K562 (cell line): ENCODE data around the gene ETS2. TPM values are rescaled to one million over a fixed set of nuclear protein-coding genes. Genes with fewer than 3 reads are reported as not detected.

Source experiments
- CBX1 ChIP-seq: sonication (generic); IDR thresholded peaks from 2 replicates; pipeline ENCODE4 v1.6.1; 2016; ENCODE audit warnings: antibody characterized with exemption, low read depth, mild to moderate bottlenecking
- DNMT1 ChIP-seq: fragments of 450-650 bp; IDR thresholded peaks from 2 replicates; pipeline ENCODE4 v1.6.1; 2016; ENCODE audit warnings: antibody characterized with exemption, mild to moderate bottlenecking
- FOXJ2 ChIP-seq: fragments of 200-800 bp; sonication (Bioruptor generic); IDR thresholded peaks from 2 replicates; pipeline ENCODE4 v1.6.1; 2016; ENCODE audit warnings: missing genetic modification characterization, missing compliant biosample characterization
- GABPB1 ChIP-seq: sonication (generic); formaldehyde crosslinking; IDR thresholded peaks from 2 replicates; pipeline ENCODE4 v1.8.0; 2022; ENCODE audit warnings: mild to moderate bottlenecking, missing genetic modification reagents
- HIVEP1 ChIP-seq: fragments of 250-450 bp; sonication (Bioruptor Pico); IDR thresholded peaks from 2 replicates; pipeline ENCODE4 v1.4.0; 2020; ENCODE audit warnings: mild to moderate bottlenecking
- IFI16 ChIP-seq: fragments of 250-450 bp; sonication (Bioruptor Pico); IDR thresholded peaks from 2 replicates; pipeline ENCODE4 v2.1.2; 2022; ENCODE audit warnings: mild to moderate bottlenecking, inconsistent platforms
- MTA2 ChIP-seq: fragments of 450-650 bp; IDR thresholded peaks from 2 replicates; pipeline ENCODE4 v1.6.1; 2016; ENCODE audit warnings: low read depth
- NCOA1 ChIP-seq: fragments of 450-650 bp; IDR thresholded peaks from 2 replicates; pipeline ENCODE4 v1.6.1; 2016; ENCODE audit warnings: low read depth
- NFIC ChIP-seq: fragments of 450-650 bp; IDR thresholded peaks from 2 replicates; pipeline ENCODE4 v1.6.1; 2017; ENCODE audit warnings: mild to moderate bottlenecking, inconsistent platforms
- PCBP2 ChIP-seq: fragments of 200-400 bp; formaldehyde crosslinking; IDR thresholded peaks from 2 replicates; pipeline ENCODE4 v1.6.1; 2018; ENCODE audit warnings: low read length, low read depth, mild to moderate bottlenecking, moderate library complexity; ENCODE audit not compliant: poor library complexity, severe bottlenecking
- PHF21A ChIP-seq: fragments of 450-650 bp; IDR thresholded peaks from 2 replicates; pipeline ENCODE4 v1.6.1; 2017; ENCODE audit warnings: low read depth, borderline replicate concordance
- PTBP1 ChIP-seq: fragments of 200-400 bp; formaldehyde crosslinking; IDR thresholded peaks from 2 replicates; pipeline ENCODE4 v1.6.1; 2017; ENCODE audit warnings: low read depth, low read length
- SIN3B ChIP-seq: fragments of 450-650 bp; IDR thresholded peaks from 2 replicates; pipeline ENCODE4 v1.6.1; 2017; ENCODE audit warnings: low read depth, mild to moderate bottlenecking, moderate library complexity
- STAG1 ChIP-seq: sonication (generic); formaldehyde crosslinking; IDR thresholded peaks from 2 replicates; pipeline ENCODE4 v1.5.0; 2020; ENCODE audit warnings: missing genetic modification reagents, borderline replicate concordance
- SUPT5H ChIP-seq: fragments of 450-650 bp; IDR thresholded peaks from 2 replicates; pipeline ENCODE4 v1.6.1; 2016
- YBX1 ChIP-seq: fragments of 450-650 bp; IDR thresholded peaks from 2 replicates; pipeline ENCODE4 v1.7.1; 2016; ENCODE audit warnings: mild to moderate bottlenecking
- ZBTB1 ChIP-seq: sonication (generic); formaldehyde crosslinking; IDR thresholded peaks from 2 replicates; pipeline ENCODE4 v1.8.1; 2023; ENCODE audit warnings: missing genetic modification reagents, low read depth, mild to moderate bottlenecking, borderline replicate concordance
- ZNF146 ChIP-seq: IDR thresholded peaks from one replicate; pipeline ENCODE4 v1.6.1; 2018; ENCODE audit warnings: missing compliant biosample characterization; ENCODE audit not compliant: unreplicated experiment
- ZNF263 ChIP-seq: sonication (generic); formaldehyde crosslinking; IDR thresholded peaks from 2 replicates; pipeline ENCODE4 v1.8.0; 2022; ENCODE audit warnings: mild to moderate bottlenecking, missing genetic modification reagents, borderline replicate concordance
- ZNF444 ChIP-seq: fragments of 250-450 bp; sonication (Bioruptor Pico); IDR thresholded peaks from 2 replicates; pipeline ENCODE4 v1.4.0; 2020; ENCODE audit warnings: mild to moderate bottlenecking, moderate library complexity
- polyA plus RNA-seq, 8 experiments: library from polyadenylated mRNA; depleted of rRNA in 4 of 8; stranded (reverse) in 5 of 8; unstranded in 3 of 8; fragments of >200 nt; fragmentation: Nextera tagmentation in 2 of 8; fragmentation: Illumina TruSeq in 1 of 8; extraction: Ambion mirVana in 2 of 8; extraction: Trizol in 1 of 8; gene quantifications; 2 replicates each; pipeline versions ENCODE4 v1.2.1 to v1.2.3, GENCODE V29; 2011 to 2014; ENCODE audit warnings: inconsistent platforms in 1 of 8, missing spikeins in 1 of 8
- total RNA-seq, 7 experiments: library from RNA; depleted of rRNA in 6 of 7; stranded (reverse); fragments of >200 nt in 6 of 7; fragmentation: Illumina TruSeq in 2 of 7; extraction: Trizol in 2 of 7; gene quantifications; 2 replicates each; pipeline versions ENCODE4 v1.2.1 to v1.2.3, GENCODE V29; 2011 to 2021; ENCODE audit warnings: low replicate concordance in 1 of 7
- TF ChIP-seq, protein P1 (sequence below): fragments of 450-650 bp; IDR thresholded peaks from 2 replicates; pipeline ENCODE4 v1.6.1; 2017; ENCODE audit warnings: antibody characterized with exemption, mild to moderate bottlenecking

The ETS2 gene
- total and polyA plus RNA-seq, 9 of the 15 experiments (the other 6 are each of a cell fraction or from before 2014, with no cell fraction given): 1.7 to 24.4 (median 12.2) TPM

DNA sequence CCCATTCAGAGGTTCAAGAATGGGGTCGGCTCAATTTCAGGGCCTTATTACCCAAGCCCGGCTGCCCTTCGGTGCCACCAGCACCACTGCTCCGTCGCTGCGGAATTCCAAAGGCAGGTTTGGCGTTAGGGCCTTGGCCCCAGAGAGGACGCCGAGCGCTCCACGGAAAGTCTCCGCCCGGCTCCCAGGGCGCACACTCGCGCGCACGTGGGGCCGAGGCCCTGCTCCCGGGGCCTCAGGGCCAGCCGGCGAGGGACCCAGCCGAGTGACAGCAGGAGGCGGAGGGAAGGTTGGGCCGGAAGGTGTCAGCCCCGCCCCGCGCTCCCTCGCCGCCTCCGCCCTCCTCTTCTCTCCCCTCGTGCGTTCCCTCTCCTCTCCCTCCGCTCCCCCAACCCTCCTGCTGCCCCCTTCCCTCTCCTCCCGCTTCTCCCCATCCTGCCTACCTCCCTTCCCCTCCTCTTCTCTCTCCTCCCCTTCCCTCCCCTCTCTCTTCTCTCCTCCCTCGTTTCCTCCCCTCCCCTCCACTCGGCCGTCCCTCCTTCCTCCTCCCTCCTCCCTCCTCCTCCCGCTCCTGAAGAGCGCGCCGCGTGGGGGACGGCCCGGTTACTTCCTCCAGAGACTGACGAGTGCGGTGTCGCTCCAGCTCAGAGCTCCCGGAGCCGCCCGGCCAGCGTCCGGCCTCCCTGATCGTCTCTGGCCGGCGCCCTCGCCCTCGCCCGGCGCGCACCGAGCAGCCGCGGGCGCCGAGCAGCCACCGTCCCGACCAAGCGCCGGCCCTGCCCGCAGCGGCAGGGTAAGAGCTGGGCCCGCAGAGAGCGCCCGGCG lies at the start of gene ETS2 (continued):
- TF ChIP-seq ZBTB1: peak; percentile 21; the same call in 1 of the 2 replicates
- TF ChIP-seq STAG1: no peak
- no peak for TF ChIP-seq YBX1
- TF ChIP-seq, protein P1, sequence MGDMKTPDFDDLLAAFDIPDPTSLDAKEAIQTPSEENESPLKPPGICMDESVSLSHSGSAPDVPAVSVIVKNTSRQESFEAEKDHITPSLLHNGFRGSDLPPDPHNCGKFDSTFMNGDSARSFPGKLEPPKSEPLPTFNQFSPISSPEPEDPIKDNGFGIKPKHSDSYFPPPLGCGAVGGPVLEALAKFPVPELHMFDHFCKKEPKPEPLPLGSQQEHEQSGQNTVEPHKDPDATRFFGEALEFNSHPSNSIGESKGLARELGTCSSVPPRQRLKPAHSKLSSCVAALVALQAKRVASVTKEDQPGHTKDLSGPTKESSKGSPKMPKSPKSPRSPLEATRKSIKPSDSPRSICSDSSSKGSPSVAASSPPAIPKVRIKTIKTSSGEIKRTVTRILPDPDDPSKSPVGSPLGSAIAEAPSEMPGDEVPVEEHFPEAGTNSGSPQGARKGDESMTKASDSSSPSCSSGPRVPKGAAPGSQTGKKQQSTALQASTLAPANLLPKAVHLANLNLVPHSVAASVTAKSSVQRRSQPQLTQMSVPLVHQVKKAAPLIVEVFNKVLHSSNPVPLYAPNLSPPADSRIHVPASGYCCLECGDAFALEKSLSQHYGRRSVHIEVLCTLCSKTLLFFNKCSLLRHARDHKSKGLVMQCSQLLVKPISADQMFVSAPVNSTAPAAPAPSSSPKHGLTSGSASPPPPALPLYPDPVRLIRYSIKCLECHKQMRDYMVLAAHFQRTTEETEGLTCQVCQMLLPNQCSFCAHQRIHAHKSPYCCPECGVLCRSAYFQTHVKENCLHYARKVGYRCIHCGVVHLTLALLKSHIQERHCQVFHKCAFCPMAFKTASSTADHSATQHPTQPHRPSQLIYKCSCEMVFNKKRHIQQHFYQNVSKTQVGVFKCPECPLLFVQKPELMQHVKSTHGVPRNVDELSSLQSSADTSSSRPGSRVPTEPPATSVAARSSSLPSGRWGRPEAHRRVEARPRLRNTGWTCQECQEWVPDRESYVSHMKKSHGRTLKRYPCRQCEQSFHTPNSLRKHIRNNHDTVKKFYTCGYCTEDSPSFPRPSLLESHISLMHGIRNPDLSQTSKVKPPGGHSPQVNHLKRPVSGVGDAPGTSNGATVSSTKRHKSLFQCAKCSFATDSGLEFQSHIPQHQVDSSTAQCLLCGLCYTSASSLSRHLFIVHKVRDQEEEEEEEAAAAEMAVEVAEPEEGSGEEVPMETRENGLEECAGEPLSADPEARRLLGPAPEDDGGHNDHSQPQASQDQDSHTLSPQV: peak; percentile 87
- TF ChIP-seq ZNF444: no peak
- TF ChIP-seq IFI16 (CRISPR knock-in tag): no peak
- TF ChIP-seq ZNF263 (CRISPR knock-in tag): peak; percentile 98
- TF ChIP-seq ZNF146 (CRISPR knock-in tag): no peak
- 0 out of 2 replicates have a peak, but pooled peaks have one; percentile 11 for TF ChIP-seq PTBP1
- TF ChIP-seq NFIC: peak; percentile 39; the same call in 1 of the 2 replicates
- TF ChIP-seq MTA2: peak; percentile 68
- TF ChIP-seq PCBP2: no peak
- peak; percentile 64 for TF ChIP-seq SIN3B
- no peak for TF ChIP-seq FOXJ2 (tag)
- TF ChIP-seq DNMT1: no peak
- TF ChIP-seq HIVEP1 (CRISPR knock-in tag): 0 out of 2 replicates have a peak, but pooled peaks have one; percentile 34
- TF ChIP-seq CBX1: peak; percentile 86
- peak; percentile 83 for TF ChIP-seq PHF21A
- peak; percentile 71 for TF ChIP-seq NCOA1
- peak; percentile 91 for TF ChIP-seq SUPT5H
- TF ChIP-seq GABPB1 (CRISPR knock-in tag): peak; percentile 82
